Choroid plexus epithelial cell (primary cell): Measurements from ENCODE around the gene LRRC53.

ENCODE experiments used
- DNase-seq: peaks from one replicate; pipeline ENCODE4 v3.0.0-alpha.2; 2010; ENCODE audit warnings: low read depth
- H3K4me3 ChIP-seq: 2 replicates; pipeline ENCODE4 v1.5.1; 2011; ENCODE audit warnings: low read depth, mild to moderate bottlenecking, control low read depth, low read length, moderate library complexity
- TF ChIP-seq, protein P1 (sequence below): conservative IDR thresholded peaks from 2 replicates; pipeline ENCODE4 v1.5.1; 2011; ENCODE audit warnings: low read depth, mild to moderate bottlenecking, control low read depth, inconsistent platforms, low read length, moderate library complexity

Gene LRRC53

DNA sequence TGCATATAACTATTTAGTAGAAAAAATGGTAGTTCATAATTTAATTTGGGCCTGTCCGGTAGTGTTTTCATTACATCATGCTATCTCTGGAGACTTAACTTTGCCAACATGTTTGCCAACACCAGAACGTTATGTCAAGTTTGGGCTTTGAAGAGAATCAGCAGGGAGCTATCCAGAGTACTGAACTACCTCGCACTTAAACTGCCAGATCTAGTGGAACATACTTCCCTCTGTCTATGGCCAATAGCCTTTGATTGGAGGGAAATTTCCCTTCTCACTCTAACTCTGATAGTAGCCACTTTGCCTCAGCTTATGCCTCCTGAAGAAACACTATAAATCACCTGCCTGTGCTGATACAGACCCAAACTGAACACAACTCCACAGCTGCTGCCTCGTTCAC is 10.0 kb downstream of the LRRC53 start:
- TF ChIP-seq, protein P1, sequence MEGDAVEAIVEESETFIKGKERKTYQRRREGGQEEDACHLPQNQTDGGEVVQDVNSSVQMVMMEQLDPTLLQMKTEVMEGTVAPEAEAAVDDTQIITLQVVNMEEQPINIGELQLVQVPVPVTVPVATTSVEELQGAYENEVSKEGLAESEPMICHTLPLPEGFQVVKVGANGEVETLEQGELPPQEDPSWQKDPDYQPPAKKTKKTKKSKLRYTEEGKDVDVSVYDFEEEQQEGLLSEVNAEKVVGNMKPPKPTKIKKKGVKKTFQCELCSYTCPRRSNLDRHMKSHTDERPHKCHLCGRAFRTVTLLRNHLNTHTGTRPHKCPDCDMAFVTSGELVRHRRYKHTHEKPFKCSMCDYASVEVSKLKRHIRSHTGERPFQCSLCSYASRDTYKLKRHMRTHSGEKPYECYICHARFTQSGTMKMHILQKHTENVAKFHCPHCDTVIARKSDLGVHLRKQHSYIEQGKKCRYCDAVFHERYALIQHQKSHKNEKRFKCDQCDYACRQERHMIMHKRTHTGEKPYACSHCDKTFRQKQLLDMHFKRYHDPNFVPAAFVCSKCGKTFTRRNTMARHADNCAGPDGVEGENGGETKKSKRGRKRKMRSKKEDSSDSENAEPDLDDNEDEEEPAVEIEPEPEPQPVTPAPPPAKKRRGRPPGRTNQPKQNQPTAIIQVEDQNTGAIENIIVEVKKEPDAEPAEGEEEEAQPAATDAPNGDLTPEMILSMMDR = no peak
- no peak overlapping the region for H3K4me3 ChIP-seq
- DNase-seq = peak; percentile 18

DNA sequence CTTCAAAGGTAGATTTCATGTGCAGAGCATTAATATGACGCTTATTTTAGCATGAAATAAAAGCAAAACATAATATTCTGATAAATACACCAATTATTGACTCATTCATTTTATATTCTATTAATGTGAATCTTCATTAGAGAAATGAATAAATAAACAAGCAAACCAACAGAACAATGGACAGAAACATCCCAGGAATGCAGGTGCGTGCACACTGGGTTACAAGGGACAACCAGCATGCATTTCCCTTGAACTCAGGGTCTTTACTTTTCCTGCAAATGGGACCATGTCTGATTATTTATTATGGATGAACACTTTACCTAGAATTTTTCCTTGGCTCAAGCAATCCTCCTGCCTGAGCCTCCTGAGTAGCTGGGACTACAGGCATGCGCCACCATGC is 13.5 kb downstream of the LRRC53 start:
- H3K4me3 ChIP-seq = no peak overlapping the region
- TF ChIP-seq, protein P1 = no peak
- no peak for DNase-seq

DNA sequence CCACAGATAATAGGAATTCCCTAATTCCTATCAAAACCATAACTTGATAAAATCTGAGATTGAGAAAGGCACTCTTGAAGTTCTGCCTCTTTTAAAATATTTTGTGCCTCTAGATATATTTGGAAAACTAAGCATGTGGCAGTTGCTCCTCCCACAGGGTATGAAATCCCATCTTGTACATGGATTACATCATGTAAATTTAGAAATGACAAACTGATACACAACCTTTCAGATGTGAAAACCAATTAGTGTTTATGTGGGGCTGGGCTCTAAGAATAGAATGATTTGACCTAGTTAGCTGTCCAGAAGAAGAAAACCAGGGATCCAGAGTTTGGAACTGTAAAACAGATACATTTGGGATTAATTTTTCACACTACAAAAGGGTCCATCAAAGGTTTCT is 15.7 kb downstream of the LRRC53 start:
- TF ChIP-seq, protein P1 = no peak
- DNase-seq = no peak
- no peak overlapping the region for H3K4me3 ChIP-seq

DNA sequence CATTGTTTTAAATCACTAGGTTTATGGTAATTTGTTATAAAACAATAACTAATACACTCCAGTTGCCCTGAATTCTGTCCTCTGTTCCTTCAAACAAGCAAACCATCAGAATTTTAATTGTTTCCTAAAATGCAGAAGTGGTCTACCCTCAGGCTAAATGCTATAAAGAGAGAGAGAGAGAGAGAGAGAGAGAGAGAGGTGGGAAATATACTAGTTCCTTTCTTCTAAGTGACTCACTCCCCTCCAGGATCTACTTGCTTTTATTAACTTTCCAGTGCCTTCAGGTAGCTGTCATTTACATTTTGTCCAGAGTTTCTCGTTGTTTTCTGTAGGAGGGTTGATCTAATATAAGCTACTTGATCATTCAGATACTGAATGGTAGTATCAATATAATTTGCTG is 26.4 kb downstream of the LRRC53 start:
- no peak overlapping the region for H3K4me3 ChIP-seq
- TF ChIP-seq, protein P1 = no peak
- DNase-seq = no peak

DNA sequence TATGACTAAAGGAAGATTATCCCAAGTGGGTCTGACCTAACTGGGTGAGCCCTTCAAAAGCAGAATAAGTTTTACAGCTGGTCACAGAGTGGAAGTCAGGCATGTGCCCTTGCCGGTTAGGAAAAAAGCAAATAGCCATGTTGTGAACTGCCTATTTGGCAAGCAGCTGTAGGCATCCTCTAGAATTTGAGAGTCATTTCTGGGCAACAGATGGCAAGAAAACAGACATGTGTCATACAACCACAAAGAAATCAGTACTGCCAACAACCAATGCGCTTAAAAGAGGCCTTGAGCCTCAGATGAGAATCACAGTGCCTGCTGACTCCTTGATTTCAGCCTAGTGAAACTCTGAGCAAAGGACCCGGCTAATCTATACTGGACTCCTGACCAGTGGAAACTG is 26.8 kb downstream of the LRRC53 start:
- no peak overlapping the region for H3K4me3 ChIP-seq
- TF ChIP-seq, protein P1 = no peak
- DNase-seq = no peak

DNA sequence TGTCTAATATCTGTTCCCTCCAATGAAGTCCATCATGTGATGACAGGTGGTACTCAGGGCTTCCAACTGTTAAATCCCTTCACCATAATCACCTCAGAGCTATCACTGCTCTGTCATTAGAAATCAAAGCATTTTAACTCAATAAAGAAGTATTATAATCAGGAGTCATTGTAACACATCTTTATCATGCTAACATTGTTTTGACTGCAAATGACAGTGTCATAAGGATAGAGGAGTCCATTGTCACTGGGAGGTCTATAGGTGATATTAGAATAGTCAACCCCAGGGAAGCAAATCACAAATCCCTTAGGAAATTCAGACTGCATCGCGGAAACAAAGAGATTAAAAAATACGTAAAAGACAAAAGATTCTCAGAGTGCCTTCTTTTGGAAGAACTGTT is 30.8 kb downstream of the LRRC53 start:
- H3K4me3 ChIP-seq = no peak overlapping the region
- DNase-seq = no peak
- TF ChIP-seq, protein P1 = no peak

DNA sequence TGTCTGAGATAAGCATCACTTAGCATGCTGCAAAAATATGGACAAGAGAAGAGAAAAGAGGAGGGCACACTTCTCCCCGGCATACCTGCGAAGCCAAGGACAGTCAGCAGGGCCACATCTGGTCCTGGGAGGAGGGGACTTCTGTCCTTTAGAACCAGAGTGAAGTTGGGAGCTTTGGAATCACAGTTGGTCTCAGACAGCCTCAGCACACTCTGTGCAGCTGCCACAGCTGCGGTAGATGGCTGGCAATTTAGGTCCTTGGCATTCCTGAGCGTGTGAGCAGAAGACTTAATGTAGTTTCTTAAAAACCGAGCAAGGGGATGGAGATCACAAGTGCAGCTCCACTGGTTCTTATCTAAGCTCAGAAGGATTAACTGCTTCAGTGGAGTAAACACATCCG is 32.3 kb downstream of the LRRC53 start:
- no peak for DNase-seq
- TF ChIP-seq, protein P1 = no peak
- H3K4me3 ChIP-seq = no peak overlapping the region
